ENCODE data around the gene MGAT5. TPM values are rescaled to one million over a fixed set of nuclear protein-coding genes. Genes with fewer than 3 reads are reported as not detected.

The MGAT5 gene
- total RNA-seq, 1 donor from 2014 or later, result 37.5 TPM

DNA sequence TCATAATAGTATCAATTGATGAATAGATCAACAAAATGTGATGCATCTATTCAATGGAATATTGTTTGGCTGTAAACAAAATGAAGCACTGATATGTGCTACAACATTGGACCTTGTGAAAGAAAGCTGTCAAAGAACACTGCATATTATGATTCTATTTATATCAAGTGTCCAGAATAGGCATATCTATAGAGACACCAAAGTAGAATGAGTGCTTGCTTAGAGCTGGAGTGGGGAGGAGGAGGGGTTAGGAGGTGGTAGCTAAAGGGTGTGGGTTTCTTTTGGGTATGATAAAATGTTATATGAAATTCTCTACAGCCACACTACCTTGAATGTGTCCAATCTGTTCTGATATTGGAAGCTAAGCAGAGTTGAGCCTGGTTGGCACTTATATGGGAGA lies 23.0 kb upstream of the MGAT5 start:
- no peak for DNase-seq (ENCODE audit: low spot score)

DNA sequence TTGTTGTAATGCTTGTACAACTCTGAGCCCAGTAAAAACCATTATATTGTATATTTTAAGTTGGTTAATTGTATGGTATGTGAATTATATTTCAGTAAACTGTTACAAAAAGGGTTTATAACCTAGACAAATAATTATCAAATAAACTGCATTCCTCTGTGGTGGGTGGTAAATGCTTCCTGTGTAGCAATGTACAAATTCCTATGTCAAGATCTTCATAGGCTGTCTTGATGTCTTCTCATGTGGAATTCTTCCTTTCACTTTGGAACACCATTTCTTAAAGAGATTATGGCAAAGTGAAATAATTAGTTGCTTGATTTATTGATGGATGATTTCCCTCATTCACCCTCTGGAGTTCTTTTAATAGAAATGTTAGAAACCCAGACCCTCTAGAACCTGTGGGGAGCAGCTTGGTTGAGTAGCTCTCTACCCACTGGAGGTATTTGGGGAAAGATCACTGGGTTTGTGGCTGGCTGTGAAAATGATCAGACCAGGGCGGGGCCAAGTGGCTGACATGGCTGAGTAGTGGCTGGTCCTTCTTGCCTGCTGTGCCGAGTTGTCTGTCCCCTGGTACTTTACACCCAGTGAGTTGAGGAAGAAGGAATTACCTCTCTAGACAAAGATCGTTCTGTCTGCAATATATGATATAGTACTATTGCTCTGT lies 22.4 kb upstream of the MGAT5 start:
- DNase-seq (ENCODE audit: low spot score), result no peak

DNA sequence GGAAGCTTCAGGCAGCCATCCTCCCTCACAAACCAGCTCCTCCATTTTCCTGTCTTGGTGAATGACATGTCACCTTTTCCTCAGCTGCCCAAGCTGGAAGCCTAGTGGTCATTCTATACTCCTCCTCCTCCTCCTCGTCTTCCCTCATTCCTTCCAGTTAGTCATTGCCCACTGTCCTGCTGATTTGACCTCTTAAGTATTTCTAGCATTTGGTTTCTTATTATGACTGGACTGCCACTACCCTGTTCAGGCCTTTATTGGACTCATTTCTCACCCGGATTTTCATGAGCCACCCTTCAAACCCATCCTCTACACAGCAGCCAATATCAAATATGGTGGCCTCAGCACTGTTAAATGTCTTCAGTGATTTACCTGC lies 21.9 kb upstream of the MGAT5 start:
- no peak for DNase-seq (ENCODE audit: low spot score)

DNA sequence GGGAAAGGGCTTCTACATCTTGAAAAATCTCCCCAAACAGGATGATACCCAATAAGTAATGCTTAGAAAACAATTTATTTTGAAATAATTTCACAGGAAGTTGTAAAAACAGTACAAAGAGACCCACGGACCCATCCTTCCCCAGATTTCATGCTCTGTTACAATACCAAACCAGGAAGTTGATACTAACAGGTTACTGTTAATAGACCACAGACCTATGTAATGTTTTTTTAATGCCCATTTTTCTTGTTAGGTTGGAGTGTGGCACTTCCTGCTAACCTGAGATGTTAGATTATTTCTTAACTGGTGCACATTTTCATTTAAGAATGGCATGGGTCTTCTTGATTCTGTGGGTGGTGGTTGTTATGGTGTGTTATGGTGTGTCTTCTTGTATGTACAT lies 21.4 kb upstream of the MGAT5 start:
- DNase-seq (ENCODE audit: low spot score), result no peak

DNA sequence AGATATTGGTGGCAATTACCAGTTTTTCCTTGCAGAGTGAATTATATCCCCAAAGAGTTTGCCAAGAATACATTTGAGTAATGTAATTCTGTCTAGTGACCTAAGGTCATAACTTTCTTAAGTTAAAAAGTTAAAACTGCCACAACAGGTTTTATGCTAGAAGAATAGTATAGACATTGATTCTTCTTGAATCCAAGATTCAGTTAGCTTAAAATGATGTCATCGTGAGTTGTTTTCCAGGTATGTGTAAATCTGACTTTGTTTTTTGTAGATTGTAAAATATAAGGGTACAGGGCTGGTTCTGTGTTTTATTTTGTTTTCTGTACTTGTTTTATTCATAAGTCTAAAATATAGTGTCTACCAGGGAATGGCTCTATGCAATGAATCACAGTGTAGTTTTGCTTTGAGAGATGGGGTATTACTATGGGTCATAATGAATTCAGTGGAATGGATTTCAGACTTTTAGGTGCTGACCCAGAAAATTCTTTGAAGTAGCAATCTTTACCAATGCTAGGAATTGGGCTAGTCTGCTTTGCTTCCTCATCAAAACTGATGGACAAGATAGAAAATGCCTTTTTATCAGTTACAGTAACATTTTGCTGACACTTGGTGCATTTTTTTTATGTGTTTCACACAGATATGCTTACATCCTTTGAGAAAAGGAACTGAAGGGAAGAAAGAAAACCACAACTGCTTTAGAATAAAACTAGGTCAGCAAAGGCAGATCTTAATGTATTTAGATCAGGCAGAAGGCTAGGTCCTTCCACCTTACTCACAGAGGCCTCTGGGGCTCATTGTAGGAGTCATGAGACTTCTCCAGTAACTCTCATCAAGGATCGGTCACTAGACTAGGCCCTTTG lies 20.8 kb upstream of the MGAT5 start:
- DNase-seq (ENCODE audit: low spot score), result no peak

DNA sequence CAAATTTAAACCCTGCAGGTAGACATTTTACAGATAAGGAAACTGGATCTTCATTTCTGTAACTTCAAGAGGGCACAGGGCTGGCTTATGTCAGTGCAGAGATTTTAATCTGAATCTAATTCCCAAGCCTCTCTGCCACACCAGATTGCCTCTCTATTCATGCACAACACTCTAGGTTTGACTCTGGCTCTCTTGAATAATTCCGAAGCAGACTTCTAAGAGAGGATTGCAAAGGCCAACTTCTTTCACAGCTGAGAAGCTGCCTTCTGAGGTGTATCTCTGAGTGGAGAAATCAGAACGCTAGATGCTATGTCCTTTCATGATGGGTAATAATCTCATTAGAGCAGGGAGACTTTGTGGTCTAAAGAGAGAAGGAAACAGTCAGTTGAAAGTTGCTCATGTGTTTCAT lies 20.1 kb upstream of the MGAT5 start:
- DNase-seq (ENCODE audit: low spot score), result no peak

DNA sequence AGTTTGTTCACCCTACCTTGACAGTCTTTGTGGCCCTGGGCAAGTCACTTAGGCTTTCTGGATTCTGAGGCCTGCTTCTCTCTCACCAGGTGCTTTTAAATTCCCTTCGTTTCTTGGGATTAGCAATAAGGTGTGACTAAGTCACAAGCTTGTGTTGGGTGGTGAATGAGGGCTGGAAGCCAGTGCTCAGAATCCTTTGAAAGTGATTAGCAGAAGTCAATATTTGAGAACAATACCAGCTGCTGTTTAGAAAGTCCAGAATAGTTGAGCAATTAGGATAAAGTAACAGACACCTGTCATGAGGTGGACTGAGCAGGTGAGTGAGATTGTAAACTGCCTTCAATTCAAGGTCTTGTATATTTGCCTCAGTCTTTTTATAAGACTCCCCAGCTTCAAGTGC lies 19.3 kb upstream of the MGAT5 start:
- no peak for DNase-seq (ENCODE audit: low spot score)

DNA sequence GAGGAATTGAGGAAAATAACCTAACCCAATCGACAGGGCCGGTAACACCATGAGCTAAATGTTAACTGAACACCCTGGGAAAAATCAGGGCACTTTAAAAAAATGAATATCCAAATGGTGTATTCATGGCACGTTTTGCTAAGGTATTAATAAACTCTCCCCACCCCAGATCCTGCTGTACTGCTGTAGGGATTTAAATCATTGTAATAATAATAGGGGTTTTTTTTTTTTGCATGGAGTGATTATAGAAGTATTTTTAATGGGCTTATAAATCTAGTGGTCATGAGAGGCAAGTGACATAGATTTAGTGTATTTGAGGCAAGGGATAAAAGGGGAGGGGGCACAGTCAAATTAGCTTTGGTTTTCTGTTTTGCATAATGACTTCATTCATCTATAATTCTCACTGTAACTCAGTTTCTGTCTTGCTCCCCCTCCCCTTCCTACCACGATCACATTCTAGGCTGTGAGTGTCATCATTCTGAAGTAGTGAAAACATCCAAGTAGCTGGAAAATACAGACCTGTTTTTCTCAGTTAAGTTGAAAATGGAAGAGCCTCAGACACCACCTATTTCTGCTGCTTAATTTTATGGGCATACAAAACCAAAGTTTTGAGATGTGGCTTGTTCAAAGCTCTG lies 18.2 kb upstream of the MGAT5 start:
- no peak for DNase-seq (ENCODE audit: low spot score)

DNA sequence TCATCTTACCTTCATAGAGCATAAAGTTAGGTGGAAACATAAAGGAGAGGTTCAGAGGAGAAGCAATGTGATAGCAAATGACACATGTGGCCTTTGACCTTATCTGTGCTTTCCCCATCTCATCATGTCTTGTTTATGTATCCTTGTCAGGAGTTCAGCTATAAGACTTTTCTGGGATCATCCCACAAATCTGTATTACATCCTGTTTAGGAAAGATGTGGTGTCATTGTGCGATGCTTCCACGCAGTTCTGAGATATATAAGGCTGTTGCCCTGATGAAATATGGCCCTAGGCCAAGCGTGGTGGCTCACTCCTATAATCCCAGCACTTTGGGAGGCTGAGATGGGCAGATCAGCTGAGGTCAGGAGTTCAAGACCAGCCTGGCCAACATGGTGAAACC lies 15.5 kb upstream of the MGAT5 start:
- DNase-seq (ENCODE audit: low spot score), result no peak

DNA sequence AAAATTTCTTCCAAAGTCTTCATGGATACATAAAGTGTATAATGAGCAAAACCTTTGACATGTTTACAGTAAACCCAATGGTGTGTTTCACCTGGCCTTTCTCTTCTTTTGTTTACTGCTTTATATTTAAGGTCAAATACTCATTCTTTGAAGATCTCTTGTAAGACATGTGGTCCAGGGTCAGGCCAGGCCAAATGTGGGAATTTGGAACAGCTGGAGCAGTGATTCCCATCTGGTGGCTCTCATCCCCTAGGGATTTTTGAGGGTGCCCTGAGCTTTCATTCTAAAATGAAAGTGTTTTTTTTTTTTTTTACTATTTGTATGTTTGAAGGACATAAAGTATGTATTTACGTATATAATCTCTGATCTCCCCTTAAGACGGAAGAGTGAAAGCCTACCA lies 13.8 kb upstream of the MGAT5 start:
- DNase-seq (ENCODE audit: low spot score), result no peak

DNA sequence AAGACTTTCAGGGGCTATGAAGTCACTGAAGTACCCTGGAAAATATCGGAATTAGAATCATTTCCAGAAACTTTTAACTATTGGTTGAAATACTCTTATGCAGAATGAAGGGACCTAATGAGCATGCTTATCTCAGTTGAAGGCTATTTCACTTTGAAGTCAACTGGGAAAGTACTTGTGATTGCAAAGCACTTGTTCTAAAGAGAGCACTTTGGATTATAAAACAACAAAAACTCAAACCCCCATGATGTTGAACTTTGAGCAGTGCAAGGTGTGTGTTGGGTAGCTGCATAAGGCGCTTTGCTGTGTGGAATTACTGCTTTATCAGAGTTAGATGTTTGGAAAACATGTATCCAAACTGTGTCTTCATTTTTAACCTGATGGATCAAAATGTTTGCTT lies 12.0 kb upstream of the MGAT5 start:
- no peak for DNase-seq (ENCODE audit: low spot score)

DNA sequence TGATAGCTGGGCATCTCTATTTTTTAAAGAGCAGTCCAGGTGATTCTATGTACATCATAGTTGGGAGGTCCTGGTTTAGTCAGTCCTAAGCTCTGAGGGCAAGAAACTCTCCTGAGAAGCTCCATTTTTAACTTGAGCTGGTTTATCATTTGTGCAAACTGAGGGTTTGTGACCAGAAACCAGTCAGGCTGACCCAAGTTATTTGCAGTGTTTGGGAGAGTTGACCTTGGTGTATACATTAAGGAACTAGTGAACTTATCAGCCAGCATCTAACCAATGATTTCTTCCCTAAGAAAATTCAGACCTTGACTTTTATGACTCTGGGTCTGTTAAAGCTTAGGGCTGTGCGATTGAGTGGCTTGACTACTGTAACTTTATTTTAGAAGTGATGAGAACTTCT lies 10.6 kb upstream of the MGAT5 start:
- no peak for DNase-seq (ENCODE audit: low spot score)

DNA sequence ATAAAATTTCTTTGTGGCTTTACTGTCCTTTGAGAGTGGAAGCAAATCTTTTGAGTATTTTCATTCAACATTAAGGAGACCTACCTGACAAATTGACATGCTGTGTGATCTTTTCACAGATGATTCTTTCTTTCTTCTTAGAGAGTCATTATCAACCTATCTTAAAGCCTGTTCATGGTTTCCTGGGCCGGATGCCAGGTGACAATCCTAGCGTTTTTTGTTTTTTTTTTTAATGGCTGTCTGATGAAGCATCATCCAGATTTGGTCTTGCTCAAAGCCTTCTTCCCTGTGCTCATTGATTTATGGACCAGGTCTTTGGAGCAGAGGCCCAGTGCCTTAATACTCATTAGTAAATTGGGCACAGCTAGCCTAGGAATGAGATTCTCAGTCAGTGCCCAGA lies 9.8 kb upstream of the MGAT5 start:
- no peak for DNase-seq (ENCODE audit: low spot score)

DNA sequence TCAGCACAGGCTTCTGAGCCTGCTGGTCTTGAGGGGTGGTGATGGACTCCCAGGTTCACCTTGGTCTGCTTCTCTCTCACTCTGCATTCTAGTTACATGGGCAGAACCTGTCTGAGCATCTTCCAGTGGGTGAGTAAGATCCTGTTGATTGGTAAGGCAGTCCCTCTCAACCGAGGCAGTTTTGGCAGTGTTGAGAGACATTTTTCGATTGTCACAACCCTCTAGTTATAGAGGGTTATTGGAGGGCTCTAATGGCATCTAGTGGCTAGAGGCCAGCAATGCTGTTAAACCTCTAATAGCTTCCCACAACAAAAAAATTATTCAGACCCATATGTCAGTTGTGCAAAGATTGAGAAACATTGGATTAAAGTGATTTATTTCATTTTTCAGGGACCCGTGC lies 9.3 kb upstream of the MGAT5 start:
- no peak for DNase-seq (ENCODE audit: low spot score)

DNA sequence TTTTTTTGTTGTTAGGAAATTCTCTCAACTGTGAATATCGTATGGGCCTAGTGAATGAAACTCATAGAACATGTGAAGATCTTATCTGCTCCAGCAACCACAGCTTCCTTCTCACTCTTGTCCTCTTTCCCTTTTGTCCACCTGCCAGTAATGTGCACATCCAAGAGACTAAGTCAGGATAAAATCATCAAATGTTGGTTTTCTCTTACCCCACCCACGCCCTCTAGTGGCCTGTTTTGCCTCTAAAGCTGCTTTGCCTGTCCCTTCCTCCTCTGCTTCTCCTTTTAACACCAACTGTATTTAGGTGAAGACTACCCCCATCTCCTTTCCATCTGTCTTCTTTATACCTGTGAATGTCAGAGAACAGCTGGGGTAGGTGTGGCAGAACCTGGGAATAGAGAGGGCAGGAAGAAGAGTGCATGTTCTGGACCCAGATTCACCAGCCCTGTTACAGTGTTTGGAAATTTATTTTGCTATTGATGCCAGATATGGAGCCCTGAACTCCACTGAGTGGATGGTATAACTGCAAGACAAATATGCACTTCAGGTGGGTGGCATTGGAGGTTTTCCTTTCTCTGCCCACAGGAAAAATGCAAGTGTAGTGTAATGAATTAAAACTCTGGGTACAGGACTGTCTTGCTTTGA lies 8.4 kb upstream of the MGAT5 start:
- no peak for DNase-seq (ENCODE audit: low spot score)

DNA sequence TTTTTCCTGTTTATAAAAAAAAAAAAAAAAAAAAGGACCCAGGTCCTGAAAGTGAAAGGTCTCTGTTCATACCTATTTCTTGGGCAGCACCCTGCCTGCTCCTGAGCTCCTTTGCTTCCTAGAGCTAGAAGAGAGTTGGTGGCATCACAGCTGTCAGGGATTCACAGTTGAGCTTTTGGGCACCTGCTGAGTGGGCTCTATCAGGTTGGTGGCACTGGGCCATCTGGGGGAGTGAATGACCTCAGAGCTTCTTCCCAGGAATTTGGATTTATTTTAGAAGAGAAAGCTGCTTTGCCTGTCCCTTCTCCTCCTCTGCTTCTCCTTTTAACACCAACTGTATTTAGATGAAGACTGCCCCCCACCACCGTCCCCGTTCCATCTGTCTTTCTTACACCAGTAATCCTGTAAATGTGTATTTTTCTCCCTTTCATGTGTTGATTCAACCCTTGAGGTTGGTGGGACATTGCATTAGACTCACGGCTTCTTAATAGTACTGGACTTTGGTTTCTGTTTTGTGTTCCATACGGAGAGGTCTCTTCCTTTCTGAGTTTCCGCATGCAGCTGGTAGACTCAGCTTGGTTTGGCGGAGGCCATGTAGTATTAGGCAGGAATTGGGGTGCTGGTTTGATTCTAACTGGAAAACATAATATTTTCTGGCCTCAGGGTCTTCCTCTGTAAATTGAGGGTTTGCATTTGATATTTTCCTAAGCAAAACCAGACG lies 7.6 kb upstream of the MGAT5 start:
- DNase-seq (ENCODE audit: low spot score), result no peak

DNA sequence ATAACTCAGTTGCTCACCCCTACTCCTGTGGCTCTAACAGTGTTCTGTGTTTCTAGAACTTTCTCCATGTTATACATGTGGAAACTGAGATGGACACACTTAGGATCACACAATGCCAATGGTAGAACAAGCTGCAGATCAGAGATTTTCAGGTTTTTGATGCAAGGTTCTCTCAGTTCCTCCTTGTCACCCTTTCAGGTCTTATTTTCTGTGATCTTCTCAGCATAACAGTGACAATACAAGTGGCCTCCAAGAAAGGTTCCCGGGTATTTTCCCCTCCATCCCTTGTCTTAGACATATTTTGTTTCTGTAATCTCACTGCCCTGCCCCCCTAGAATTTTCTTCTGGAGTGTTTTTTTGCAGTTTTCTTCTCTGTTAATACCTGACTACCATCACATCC lies 6.2 kb upstream of the MGAT5 start:
- no peak for DNase-seq (ENCODE audit: low spot score)

DNA sequence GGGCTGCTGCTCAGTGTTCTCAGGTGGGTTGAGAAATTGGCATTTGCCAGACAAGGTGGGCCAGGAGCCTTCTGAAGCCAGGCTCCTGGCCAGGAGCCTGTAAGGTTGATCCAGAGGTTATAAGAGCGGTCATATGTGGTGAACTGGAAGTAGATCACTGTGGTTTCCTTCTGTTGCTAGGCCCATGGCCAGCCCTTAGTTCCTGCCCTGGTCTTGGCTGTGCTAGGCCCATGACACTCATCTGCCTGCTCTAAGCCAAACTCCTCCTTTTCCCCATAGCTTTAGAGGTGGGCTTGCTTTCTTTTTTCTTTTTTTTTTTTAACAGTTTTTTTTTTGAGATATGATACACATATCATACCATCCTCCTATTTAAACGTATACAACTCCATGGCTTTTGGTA lies 5.0 kb upstream of the MGAT5 start:
- no peak for DNase-seq (ENCODE audit: low spot score)

DNA sequence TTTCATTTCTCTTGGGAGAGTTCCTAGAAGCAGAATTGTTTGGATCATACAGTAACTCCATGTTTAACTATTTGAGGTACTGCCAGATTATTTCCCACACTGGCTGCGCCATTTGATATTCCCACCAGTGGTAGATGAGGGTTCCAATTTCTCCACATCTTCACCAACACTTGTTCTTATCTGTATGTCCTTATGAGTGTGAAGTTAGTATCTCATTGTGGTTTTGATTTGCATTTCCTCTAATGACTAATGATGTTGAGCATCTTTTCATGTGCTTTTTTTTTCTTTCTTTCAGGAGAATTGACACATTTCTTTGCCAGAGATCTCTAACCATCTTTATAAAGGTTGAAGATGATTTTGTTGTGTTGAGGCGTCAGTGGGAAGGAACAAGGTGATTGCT lies 4.1 kb upstream of the MGAT5 start:
- DNase-seq (ENCODE audit: low spot score), result no peak

DNA sequence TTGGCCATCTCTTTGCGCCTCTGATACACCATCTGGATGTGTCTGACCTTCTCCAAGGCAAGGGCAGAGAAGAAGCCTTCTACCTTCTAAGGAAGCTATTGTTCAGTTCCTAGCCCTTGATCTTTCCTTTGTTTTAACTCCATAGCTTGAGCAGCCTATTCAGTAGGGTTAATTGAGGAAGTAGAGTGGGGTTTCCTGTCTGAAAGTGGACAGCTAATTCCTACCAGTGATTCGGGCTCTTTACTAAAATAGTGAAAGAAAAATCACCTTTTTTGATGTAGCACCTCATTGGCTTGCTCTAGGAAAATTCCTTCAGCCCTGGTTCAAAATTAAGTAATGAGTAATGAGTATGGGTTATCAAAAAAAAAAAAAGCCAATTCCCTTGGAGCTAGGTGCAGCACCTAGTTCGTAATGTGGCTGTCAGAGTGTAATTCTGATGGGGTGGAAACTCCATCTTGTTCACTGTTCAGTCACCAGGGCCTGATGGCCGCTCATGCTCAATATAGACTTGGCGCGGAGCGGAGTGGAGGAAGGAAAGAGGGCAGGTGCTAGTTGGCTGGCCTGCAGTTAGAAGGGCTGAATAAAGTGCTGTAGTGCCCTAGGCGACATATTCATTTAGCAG lies 2.9 kb upstream of the MGAT5 start:
- no peak for DNase-seq (ENCODE audit: low spot score)
